HL-60 (cell line): ENCODE data around the gene UNC80.

Experiments
- DNase-seq, 2 experiments: peaks; one replicate each; pipeline ENCODE4 v3.0.0-alpha.2; 2010 to 2020; ENCODE audit warnings: low read depth in 1 of 2, low spot score in 1 of 2
- H3K27ac ChIP-seq: fragments of 250-450 bp; sonication (Bioruptor Pico); replicated peaks from 2 replicates; pipeline ENCODE4 v1.5.1; 2020; ENCODE audit warnings: mild to moderate bottlenecking, moderate library complexity
- H3K27me3 ChIP-seq: fragments of 250-450 bp; sonication (Bioruptor Pico); 2 replicates; pipeline ENCODE4 v1.5.1; 2021; ENCODE audit warnings: mild to moderate bottlenecking, moderate library complexity; ENCODE audit not compliant: insufficient read depth, poor library complexity, severe bottlenecking
- H3K4me3 ChIP-seq: replicated peaks from 2 replicates; pipeline ENCODE4 v1.5.1; 2011; ENCODE audit warnings: mild to moderate bottlenecking, control low read depth, low read length; ENCODE audit not compliant: insufficient read depth
- CTCF ChIP-seq: IDR thresholded peaks from one replicate; pipeline ENCODE4 v1.5.1; 2011; ENCODE audit warnings: low read length, control low read depth, inconsistent platforms; ENCODE audit not compliant: insufficient read depth
- GABPA ChIP-seq: IDR thresholded peaks from 2 replicates; pipeline ENCODE4 v1.6.1; 2012; ENCODE audit warnings: low read depth
- POLR2AphosphoS5 ChIP-seq: IDR thresholded peaks from 2 replicates; pipeline ENCODE4 v1.6.1; 2012; ENCODE audit warnings: low read depth
- SPI1 ChIP-seq: IDR thresholded peaks from 2 replicates; pipeline ENCODE4 v1.6.1; 2012; ENCODE audit warnings: low read depth, mild to moderate bottlenecking, borderline replicate concordance
- TF ChIP-seq, protein P1 (sequence below): IDR thresholded peaks from 2 replicates; pipeline ENCODE4 v1.6.1; 2012; ENCODE audit warnings: low read depth; ENCODE audit not compliant: insufficient replicate concordance

UNC80 gene

GRCh38 chr2:209830722-209831465 is 59.3 kb downstream of the UNC80 start:
- Histone ChIP-seq H3K27me3 (no peaks in the 10 kb centered on the region), H3K27ac (no peak overlapping the region), H3K4me3 (no peak overlapping the region)
- TF ChIP-seq, protein P1, sequence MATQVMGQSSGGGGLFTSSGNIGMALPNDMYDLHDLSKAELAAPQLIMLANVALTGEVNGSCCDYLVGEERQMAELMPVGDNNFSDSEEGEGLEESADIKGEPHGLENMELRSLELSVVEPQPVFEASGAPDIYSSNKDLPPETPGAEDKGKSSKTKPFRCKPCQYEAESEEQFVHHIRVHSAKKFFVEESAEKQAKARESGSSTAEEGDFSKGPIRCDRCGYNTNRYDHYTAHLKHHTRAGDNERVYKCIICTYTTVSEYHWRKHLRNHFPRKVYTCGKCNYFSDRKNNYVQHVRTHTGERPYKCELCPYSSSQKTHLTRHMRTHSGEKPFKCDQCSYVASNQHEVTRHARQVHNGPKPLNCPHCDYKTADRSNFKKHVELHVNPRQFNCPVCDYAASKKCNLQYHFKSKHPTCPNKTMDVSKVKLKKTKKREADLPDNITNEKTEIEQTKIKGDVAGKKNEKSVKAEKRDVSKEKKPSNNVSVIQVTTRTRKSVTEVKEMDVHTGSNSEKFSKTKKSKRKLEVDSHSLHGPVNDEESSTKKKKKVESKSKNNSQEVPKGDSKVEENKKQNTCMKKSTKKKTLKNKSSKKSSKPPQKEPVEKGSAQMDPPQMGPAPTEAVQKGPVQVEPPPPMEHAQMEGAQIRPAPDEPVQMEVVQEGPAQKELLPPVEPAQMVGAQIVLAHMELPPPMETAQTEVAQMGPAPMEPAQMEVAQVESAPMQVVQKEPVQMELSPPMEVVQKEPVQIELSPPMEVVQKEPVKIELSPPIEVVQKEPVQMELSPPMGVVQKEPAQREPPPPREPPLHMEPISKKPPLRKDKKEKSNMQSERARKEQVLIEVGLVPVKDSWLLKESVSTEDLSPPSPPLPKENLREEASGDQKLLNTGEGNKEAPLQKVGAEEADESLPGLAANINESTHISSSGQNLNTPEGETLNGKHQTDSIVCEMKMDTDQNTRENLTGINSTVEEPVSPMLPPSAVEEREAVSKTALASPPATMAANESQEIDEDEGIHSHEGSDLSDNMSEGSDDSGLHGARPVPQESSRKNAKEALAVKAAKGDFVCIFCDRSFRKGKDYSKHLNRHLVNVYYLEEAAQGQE: no peak
- TF ChIP-seq CTCF (no peak), GABPA (no peak), SPI1 (no peak)
- DNase-seq: no peak

DNA sequence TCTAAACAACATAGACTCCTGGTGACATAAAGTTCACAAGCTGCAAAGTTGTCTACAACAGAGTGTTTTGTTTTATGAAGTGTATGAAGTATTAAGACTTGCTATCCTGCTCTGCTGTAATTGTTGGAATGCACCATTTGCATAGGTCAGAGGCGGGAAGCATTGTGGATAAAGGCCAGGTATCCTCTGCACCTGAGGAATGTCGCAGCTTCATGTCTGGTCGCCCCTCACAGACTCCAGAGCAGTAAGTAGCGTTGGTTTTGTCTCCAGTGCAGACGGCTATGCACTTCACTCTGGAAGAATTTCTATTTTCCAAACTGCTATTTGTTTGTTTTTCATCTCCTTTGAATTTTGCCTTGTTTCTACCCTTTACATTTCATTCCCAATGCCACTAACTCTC is 63.1 kb downstream of the UNC80 start:
- Histone ChIP-seq H3K27ac (no peak overlapping the region), H3K27me3 (peaks cover 3% of the 10 kb centered on the region), H3K4me3 (no peak overlapping the region)
- DNase-seq: no peak
- TF ChIP-seq, protein P1: no peak
- TF ChIP-seq SPI1: no peak
- TF ChIP-seq CTCF: no peak
- TF ChIP-seq GABPA: no peak
- no peak for TF ChIP-seq POLR2AphosphoS5

DNA sequence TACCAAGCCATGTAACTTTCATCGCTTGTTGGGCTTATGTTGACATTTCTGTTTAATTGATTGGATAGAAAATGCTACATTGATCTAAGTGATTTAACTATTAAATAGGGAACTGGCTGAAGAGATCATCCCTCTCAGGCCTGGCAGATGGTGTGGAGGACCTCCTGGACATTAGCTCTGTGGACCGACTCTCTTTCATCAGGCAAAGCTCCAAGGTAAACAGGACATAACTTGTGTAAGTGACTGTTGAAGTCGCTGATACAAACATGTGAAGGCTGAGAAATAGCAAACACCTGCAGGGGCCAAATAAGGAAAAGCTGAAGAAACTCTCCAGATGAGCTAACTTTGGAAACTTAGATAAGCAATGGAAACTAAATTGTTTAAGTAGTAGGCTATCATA is 68.8 kb downstream of the UNC80 start:
- no peak overlapping the region for H3K4me3 ChIP-seq
- no peak overlapping the region for H3K27ac ChIP-seq
- TF ChIP-seq CTCF (no peak), GABPA (no peak), SPI1 (no peak), POLR2AphosphoS5 (no peak)
- TF ChIP-seq, protein P1: no peak
- peaks cover 3% of the 10 kb centered on the region for H3K27me3 ChIP-seq
- no peak for DNase-seq
